HEK293 (cell line): ENCODE measurements around the gene TSNAX.

Experiments used
- ATF2 ChIP-seq: fragments of 450-650 bp; formaldehyde crosslinking; IDR thresholded peaks from 2 replicates; pipeline ENCODE4 v1.5.1; 2016; ENCODE audit warnings: missing biosample characterization, missing genetic modification characterization, low read depth
- CTCF ChIP-seq: fragments of 450-650 bp; formaldehyde crosslinking; IDR thresholded peaks from 2 replicates; pipeline ENCODE4 v1.5.1; 2016; ENCODE audit warnings: missing biosample characterization, missing genetic modification characterization
- TCF7L2 ChIP-seq: IDR thresholded peaks from 2 replicates; pipeline ENCODE4 v1.6.1; 2011; ENCODE audit warnings: low read depth, mild to moderate bottlenecking, inconsistent platforms, low read length, moderate library complexity, borderline replicate concordance
- ZNF112 ChIP-seq: fragments of 450-650 bp; formaldehyde crosslinking; IDR thresholded peaks from 2 replicates; pipeline ENCODE4 v1.5.0; 2017; ENCODE audit warnings: missing biosample characterization, missing genetic modification characterization
- ZNF433 ChIP-seq: fragments of 450-650 bp; formaldehyde crosslinking; IDR thresholded peaks from 2 replicates; pipeline ENCODE4 v1.5.1; 2016; ENCODE audit warnings: missing biosample characterization, missing genetic modification characterization, low read depth

- TF ChIP-seq ZNF433 (tag by site-specific recombination) (no peak), ZNF112 (no peak), CTCF (tag by site-specific recombination) (no peak), TCF7L2 (no peak), ATF2 (tag by site-specific recombination) (no peak)
These were observed 82.6 kb downstream of the TSNAX start for GRCh38 chr1:231611111-231611510.
